HCT116 (cell line): ENCODE results near the gene ADGRV1. TPM values are rescaled to one million over a fixed set of nuclear protein-coding genes. Genes with fewer than 3 reads are reported as not detected.

Experiments
- ATAC-seq: fragments of 200-7000 bp; cut with Tn5 transposase; 2 replicates; pipeline ENCODE4 v1.9.1; 2020; ENCODE audit warnings: mild to moderate bottlenecking, moderate library complexity
- BruUV-seq: library from RNA; stranded (reverse); fragments of 400-500 nt; replicated peaks from 2 replicates; lab custom pipeline; 2021; lab: Mats Ljungman, UMichigan
- CTCF ChIA-PET: fragments of 300-600 bp; sonication (Branson Sonifier 250); formaldehyde crosslinking; loops from one replicate; lab custom pipeline; 2021; ENCODE audit warnings: antibody characterized with exemption; lab: Charles Lee
- POLR2A ChIA-PET: fragments of 300-600, 350-600 bp; sonication (Branson Sonifier 250); formaldehyde crosslinking; loops from one replicate; lab custom pipeline; 2021; ENCODE audit warnings: antibody characterized with exemption; lab: Charles Lee
- RAD21 ChIA-PET, 2 experiments: fragments of 300-600 bp; sonication (Branson Sonifier 250); formaldehyde crosslinking; loops; one replicate each; lab custom pipeline; 2023; ENCODE audit warnings: low total read pairs in 2 of 2; ENCODE audit not compliant: uncharacterized antibody in 2 of 2, unreplicated experiment in 2 of 2, low non-redundant PET in 1 of 2; lab: Charles Lee
- DNase-seq: peaks from one replicate; pipeline ENCODE4 v3.0.0-alpha.2; 2010; ENCODE audit warnings: low read depth, low spot score
- H2AFZ ChIP-seq: fragments of 200-600 bp; shearing (Covaris generic), sonication (generic); 2 replicates; pipeline ENCODE4 v1.6.1; 2017; ENCODE audit warnings: low read depth, mixed run types, mixed read lengths, antibody characterized with exemption, low read length; ENCODE audit not compliant: poor library complexity, severe bottlenecking
- H3K27ac ChIP-seq: 2 replicates; pipeline ENCODE4 v1.5.1; 2012; ENCODE audit warnings: low read depth, low read length
- H3K27me3 ChIP-seq: fragments of 200-600 bp; sonication (generic); 2 replicates; pipeline ENCODE4 v1.6.1; 2016; ENCODE audit warnings: mixed run types, low read length, mixed read lengths; ENCODE audit not compliant: insufficient read depth
- H3K36me3 ChIP-seq, 2 experiments: fragments of 200-500 bp in 1 of 2; fragments of 200-600 bp in 1 of 2; sonication (Bioruptor generic) in 1 of 2; sonication (generic) in 1 of 2; 2 replicates each; pipeline versions ENCODE4 v1.5.1 to v1.6.1; 2014 to 2016; ENCODE audit warnings: low read length in 2 of 2, inconsistent platforms in 1 of 2, mixed read lengths in 1 of 2, mixed run types in 1 of 2; ENCODE audit not compliant: insufficient read depth in 2 of 2, control insufficient read depth in 1 of 2
- H3K4me1 ChIP-seq, 2 experiments: fragments of 200-600 bp in 1 of 2; sonication (generic) in 1 of 2; 2 replicates each; pipeline versions ENCODE4 v1.5.1 to v1.6.1; 2012 to 2017; ENCODE audit warnings: low read length in 2 of 2, inconsistent platforms in 1 of 2, mild to moderate bottlenecking in 1 of 2, mixed read lengths in 1 of 2, mixed run types in 1 of 2, moderate library complexity in 1 of 2; ENCODE audit not compliant: insufficient read depth in 2 of 2, control insufficient read depth in 1 of 2
- H3K4me2 ChIP-seq: fragments of 200-600 bp; sonication (generic); 2 replicates; pipeline ENCODE4 v1.6.1; 2017; ENCODE audit warnings: mixed run types, low read length, mixed read lengths
- H3K4me3 ChIP-seq, 2 experiments: fragments of 200-600 bp in 1 of 2; sonication (generic) in 1 of 2; replicated peaks in 1 of 2; 2 replicates each; pipeline ENCODE4 v1.5.1; 2011 to 2016; ENCODE audit warnings: low read length in 2 of 2, control low read depth in 1 of 2, low read depth in 1 of 2, mild to moderate bottlenecking in 1 of 2, mixed read lengths in 1 of 2, mixed run types in 1 of 2
- H3K79me2 ChIP-seq: fragments of 200-600 bp; sonication (generic); 2 replicates; pipeline ENCODE4 v1.6.1; 2017; ENCODE audit warnings: mild to moderate bottlenecking, mixed run types, low read length, moderate library complexity, mixed read lengths; ENCODE audit not compliant: insufficient read depth
- H3K9ac ChIP-seq: fragments of 200-600 bp; sonication (generic); 2 replicates; pipeline ENCODE4 v1.6.1; 2016; ENCODE audit warnings: low read length, mixed read lengths
- H3K9me2 ChIP-seq: fragments of 200-600 bp; sonication (generic), shearing (Covaris generic); 2 replicates; pipeline ENCODE4 v1.6.1; 2017; ENCODE audit warnings: mixed run types, mild to moderate bottlenecking, moderate library complexity; ENCODE audit not compliant: insufficient read depth
- H3K9me3 ChIP-seq, 2 experiments: fragments of 200-500 bp in 1 of 2; fragments of 200-600 bp in 1 of 2; sonication (Bioruptor generic) in 1 of 2; sonication (generic) in 1 of 2; 2 replicates each; pipeline ENCODE4 v1.6.1; 2014 to 2017; ENCODE audit warnings: low read length in 2 of 2, mixed read lengths in 2 of 2, inconsistent platforms in 1 of 2, low read depth in 1 of 2, mild to moderate bottlenecking in 1 of 2, mixed run types in 1 of 2, moderate library complexity in 1 of 2; ENCODE audit not compliant: control insufficient read depth in 1 of 2, insufficient read depth in 1 of 2
- H4K20me1 ChIP-seq: fragments of 200-600 bp; sonication (generic), shearing (Covaris generic); 2 replicates; pipeline ENCODE4 v1.6.1; 2017; ENCODE audit warnings: mixed run types, mild to moderate bottlenecking, moderate library complexity; ENCODE audit not compliant: insufficient read depth
- ATF3 ChIP-seq: IDR thresholded peaks from 2 replicates; pipeline ENCODE4 v1.6.1; 2012
- EGR1 ChIP-seq: IDR thresholded peaks from 2 replicates; pipeline ENCODE4 v1.6.1; 2012; ENCODE audit warnings: low read depth
- EZH2 ChIP-seq: fragments of 200-600 bp; sonication (generic); IDR thresholded peaks from 2 replicates; pipeline ENCODE4 v1.6.1; 2017; ENCODE audit warnings: antibody characterized with exemption, mixed run types
- EZH2phosphoT487 ChIP-seq: fragments of 200-600 bp; IDR thresholded peaks from 2 replicates; pipeline ENCODE4 v1.6.1; 2018; ENCODE audit warnings: antibody characterized with exemption, borderline replicate concordance
- JUND ChIP-seq: IDR thresholded peaks from 2 replicates; pipeline ENCODE4 v1.6.1; 2012
- MAX ChIP-seq: IDR thresholded peaks from 2 replicates; pipeline ENCODE4 v1.6.1; 2012
- POLR2A ChIP-seq: IDR thresholded peaks from 2 replicates; pipeline ENCODE4 v1.7.0; 2011; ENCODE audit warnings: borderline replicate concordance; ENCODE audit not compliant: insufficient read depth, insufficient read length; ENCODE audit errors: extremely low read depth
- POLR2AphosphoS5 ChIP-seq: IDR thresholded peaks from 2 replicates; pipeline ENCODE4 v1.6.1; 2011; ENCODE audit warnings: mild to moderate bottlenecking, low read depth, low read length, moderate library complexity
- RAD21 ChIP-seq: IDR thresholded peaks from 2 replicates; pipeline ENCODE4 v1.6.1; 2012; ENCODE audit warnings: low read depth, mild to moderate bottlenecking
- REST ChIP-seq: IDR thresholded peaks from 2 replicates; pipeline ENCODE4 v1.6.1; 2012; ENCODE audit warnings: low read depth
- SIN3A ChIP-seq: IDR thresholded peaks from 2 replicates; pipeline ENCODE4 v1.6.1; 2012; ENCODE audit warnings: low read depth
- SRF ChIP-seq: IDR thresholded peaks from 2 replicates; pipeline ENCODE4 v1.6.1; 2012; ENCODE audit warnings: low read depth
- YY1 ChIP-seq: IDR thresholded peaks from 2 replicates; pipeline ENCODE4 v1.6.1; 2011; ENCODE audit warnings: low read length, low read depth, moderate library complexity, mild to moderate bottlenecking; ENCODE audit not compliant: insufficient replicate concordance; ENCODE audit errors: extremely low read depth
- ZBTB33 ChIP-seq: IDR thresholded peaks from 2 replicates; pipeline ENCODE4 v1.6.1; 2011; ENCODE audit warnings: mild to moderate bottlenecking, low read length, moderate library complexity; ENCODE audit not compliant: insufficient replicate concordance; ENCODE audit errors: extremely low read depth
- ZNF274 ChIP-seq: fragments of 200-500 bp; sonication (Bioruptor generic); IDR thresholded peaks from 2 replicates; pipeline ENCODE4 v1.6.1; 2014; ENCODE audit warnings: mild to moderate bottlenecking, low read depth, low read length, inconsistent platforms
- intact Hi-C: fragments of 100-400 bp; cut with micrococcal nuclease; formaldehyde crosslinking; loops from 2 replicates; pipeline ENCODE4 v1.10.0; 2022
- total RNA-seq: library from RNA; stranded (reverse); gene quantifications from one replicate; pipeline ENCODE4 v1.2.1, GENCODE V29; 2021; ENCODE audit not compliant: unreplicated experiment

Gene ADGRV1
- total RNA-seq, 1 experiment from 2014 or later = 6.0 TPM

GRCh38 chr5:91211997-91212713 lies 653.6 kb downstream of the ADGRV1 start:
- RAD21 ChIA-PET = no interaction called here
- Histone ChIP-seq H3K9ac (no peak overlapping the region), H3K4me1 (peaks cover 0 to 2% of the 10 kb centered on the region in 2 experiments; a peak in 1 of 4 replicates), H3K4me3 (no peak overlapping the region), H3K79me2 (no peaks in the 10 kb centered on the region), H2AFZ (no peak overlapping the region), H4K20me1 (no peaks in the 10 kb centered on the region), H3K36me3 (no peaks in the 10 kb centered on the region), H3K9me3 (no peaks in the 10 kb centered on the region), H3K27me3 (no peaks in the 10 kb centered on the region), H3K27ac (no peak overlapping the region), H3K9me2 (no peaks in the 10 kb centered on the region), H3K4me2 (no peak overlapping the region)
- CTCF ChIA-PET = interaction anchor here (0.9 to 1.9 kb wide), 2 partner anchors 8 to 173 kb away, joined by 3 to 12 read pairs; no protein-coding TSS in a partner anchor
- BruUV-seq = no TSS peak
- intact Hi-C loops = no loop called here
- DNase-seq (no peak), ATAC-seq (no peak)
- TF ChIP-seq ATF3 = no peak
- TF ChIP-seq MAX = no peak
- no peak for TF ChIP-seq EZH2
- no peak for TF ChIP-seq EZH2phosphoT487
- TF ChIP-seq ZNF274 = no peak
- TF ChIP-seq POLR2AphosphoS5 = no peak
- no peak for TF ChIP-seq SRF
- no peak for TF ChIP-seq JUND
- no peak for TF ChIP-seq SIN3A
- TF ChIP-seq REST = no peak
- no peak for TF ChIP-seq POLR2A
- no peak for TF ChIP-seq RAD21
- TF ChIP-seq YY1 = no peak
- TF ChIP-seq EGR1 = no peak
- TF ChIP-seq ZBTB33 = no peak
- POLR2A ChIA-PET = interaction anchor here (1.5 kb wide), 1 partner anchor 171 kb away, joined by 4 read pairs; the partner anchor contains the start of gene ARRDC3
